GM18858 (cell line): Measurements from ENCODE around the gene OR1J4.
"Not testable (repeated sequence)": the region's sequence is repeated elsewhere in the genome, so short reads cannot be mapped to it uniquely, and the experiment has no call there.

ENCODE experiments used
- ATAC-seq: cut with Tn5 transposase; IDR thresholded peaks from one replicate; pipeline ENCODE4 v1.9.1; 2021; ENCODE audit not compliant: unreplicated experiment

The OR1J4 gene

GRCh38 chr9:122518841-122519240 lies at the start of gene OR1J4:
OR1J4 (plus strand) TSS chr9:122519141; CDS start chr9:122519141, 0 bp downstream.
- ATAC-seq, result no peak

- ATAC-seq, result no peak
Observed at GRCh38 chr9:122474561-122474960, 44.4 kb upstream of the OR1J4 start.

GRCh38 chr9:122475717-122476116 lies 43.2 kb upstream of the OR1J4 start:
- ATAC-seq, result no peak

GRCh38 chr9:122477346-122477745 lies 41.6 kb upstream of the OR1J4 start:
- ATAC-seq, result no peak

GRCh38 chr9:122477826-122478225 lies 41.1 kb upstream of the OR1J4 start, which contains the start of gene OR1J1:
OR1J1 (minus strand) TSS chr9:122477926; CDS start chr9:122477926, 0 bp downstream.
- ATAC-seq, result no peak

- ATAC-seq, result no peak
Observed at GRCh38 chr9:122479062-122479461, 39.9 kb upstream of the OR1J4 start.

GRCh38 chr9:122498883-122499288 lies 20.1 kb upstream of the OR1J4 start:
- ATAC-seq, result no peak

- no peak for ATAC-seq
Observed at GRCh38 chr9:122506964-122507363, 12.0 kb upstream of the OR1J4 start.

GRCh38 chr9:122510502-122510901 lies 8.4 kb upstream of the OR1J4 start, which contains the start of gene OR1J2:
OR1J2 (plus strand) TSS chr9:122510802; CDS start chr9:122510802, 0 bp downstream.
- ATAC-seq, result no peak

GRCh38 chr9:122518226-122518625 lies 715 bp upstream of the OR1J4 start:
- no peak for ATAC-seq

- ATAC-seq, result no peak
Observed at GRCh38 chr9:122519376-122519775, 435 bp downstream of the OR1J4 start.

GRCh38 chr9:122526602-122527001 lies 7.7 kb downstream of the OR1J4 start:
- no peak for ATAC-seq

GRCh38 chr9:122527193-122527592 lies 8.3 kb downstream of the OR1J4 start, which contains the start of gene OR1N1:
OR1N1 (minus strand) TSS chr9:122527293; CDS start chr9:122527293, 0 bp downstream.
- ATAC-seq, result no peak

- not testable (repeated sequence) for ATAC-seq
Observed at GRCh38 chr9:122531157-122531556, 12.2 kb downstream of the OR1J4 start.

- no peak for ATAC-seq
Observed at GRCh38 chr9:122536134-122536533, 17.2 kb downstream of the OR1J4 start.

- ATAC-seq, result not testable (repeated sequence)
Observed at GRCh38 chr9:122537066-122537465, 18.1 kb downstream of the OR1J4 start.

- no peak for ATAC-seq
Observed at GRCh38 chr9:122538757-122539156, 19.8 kb downstream of the OR1J4 start.

GRCh38 chr9:122546196-122546595 lies 27.3 kb downstream of the OR1J4 start:
- no peak for ATAC-seq

GRCh38 chr9:122551371-122551770 lies 32.4 kb downstream of the OR1J4 start:
- ATAC-seq, result no peak

GRCh38 chr9:122552812-122553211 lies 33.9 kb downstream of the OR1J4 start, which contains the start of gene OR1N2:
OR1N2 (plus strand) TSS chr9:122553112; CDS start chr9:122553212, 100 bp downstream.
- no peak for ATAC-seq

GRCh38 chr9:122561446-122561845 lies 42.5 kb downstream of the OR1J4 start:
- no peak for ATAC-seq

- ATAC-seq, result no peak
Observed at GRCh38 chr9:122562134-122562760, 43.3 kb downstream of the OR1J4 start.

GRCh38 chr9:122567901-122568300 lies 49.0 kb downstream of the OR1J4 start:
- no peak for ATAC-seq
